BLaER1 treated with 17β-estradiol and CSF1 and Interleukin-3, amounts not matched to agents 10 nM and 100 nM (cell line): ENCODE data around the gene GIT1.

ENCODE experiments used
- H3K27ac ChIP-seq, 11 experiments: shearing (Covaris generic); formaldehyde crosslinking; 2 replicates each; pipeline ENCODE4 v1.8.1; 2022
- H3K27me3 ChIP-seq, 11 experiments: shearing (Covaris generic); formaldehyde crosslinking; 2 replicates each; pipeline ENCODE4 v1.8.1; 2022
- H3K36me3 ChIP-seq, 11 experiments: shearing (Covaris generic); formaldehyde crosslinking; 2 replicates each; pipeline ENCODE4 v1.8.1; 2022
- H3K4me1 ChIP-seq, 10 experiments: shearing (Covaris generic); formaldehyde crosslinking; 2 replicates each; pipeline ENCODE4 v1.8.1; 2022
- H3K4me2 ChIP-seq, 11 experiments: shearing (Covaris generic); formaldehyde crosslinking; 2 replicates each; pipeline ENCODE4 v1.8.1; 2022
- H3K4me3 ChIP-seq, 10 experiments: shearing (Covaris generic); formaldehyde crosslinking; 2 replicates each; pipeline ENCODE4 v1.8.1; 2022
- H3K9ac ChIP-seq, 11 experiments: shearing (Covaris generic); formaldehyde crosslinking; 2 replicates each; pipeline ENCODE4 v1.8.1; 2022
- H3K9me3 ChIP-seq, 11 experiments: shearing (Covaris generic); formaldehyde crosslinking; replicated peaks in 1 of 11; 2 replicates each; pipeline ENCODE4 v1.8.1; 2022
- H4K20me1 ChIP-seq, 11 experiments: shearing (Covaris generic); formaldehyde crosslinking; 2 replicates each; pipeline ENCODE4 v1.8.1; 2022
- Cebpa-rat ChIP-seq, 11 experiments: shearing (Covaris generic); IDR thresholded peaks; 2 replicates each; pipeline ENCODE4 v1.8.1; 2022

Gene GIT1

GRCh38 chr17:29588562-29589411 is 661 bp downstream of the GIT1 start:
- peak overlapping the region; percentile 90 to 100 (median 99) for H3K4me2 ChIP-seq
- no peak for TF ChIP-seq Cebpa-rat (IDR thresholded peaks at IDR 0.05)
- peaks cover 8 to 61% (median 51%) of the 10 kb centered on the region in 11 experiments; a peak in 21 of 22 replicates for H4K20me1 ChIP-seq
- no peaks in the 10 kb centered on the region for H3K9me3 ChIP-seq
- H3K4me3 ChIP-seq = peak overlapping the region; percentile 81 to 95 (median 89)
- peaks cover 74 to 80% (median 77%) of the 10 kb centered on the region in 10 experiments for H3K4me1 ChIP-seq
- H3K36me3 ChIP-seq = peaks cover 0 to 6% (median 0%) of the 10 kb centered on the region in 11 experiments; a peak in 4 of 22 replicates
- H3K27ac ChIP-seq = peak overlapping the region; percentile 59 to 91 (median 85)
- peak overlapping the region; percentile 82 to 93 (median 87) for H3K9ac ChIP-seq
- no peaks in the 10 kb centered on the region for H3K27me3 ChIP-seq

GRCh38 chr17:29588017-29588561 is 1.4 kb downstream of the GIT1 start:
- peaks cover 8 to 67% (median 58%) of the 10 kb centered on the region in 11 experiments; a peak in 21 of 22 replicates for H4K20me1 ChIP-seq

GRCh38 chr17:29587591-29587990 is 1.9 kb downstream of the GIT1 start:
- peaks cover 80 to 86% (median 84%) of the 10 kb centered on the region in 10 experiments for H3K4me1 ChIP-seq
- no peaks in the 10 kb centered on the region for H3K27me3 ChIP-seq
- no peaks in the 10 kb centered on the region for H3K9me3 ChIP-seq
- peak overlapping the region; percentile 81 to 95 (median 89) for H3K4me3 ChIP-seq
- peak overlapping the region; percentile 90 to 100 (median 99) for H3K4me2 ChIP-seq
- peaks cover 8 to 70% (median 63%) of the 10 kb centered on the region in 11 experiments; a peak in 21 of 22 replicates for H4K20me1 ChIP-seq
- peak overlapping the region; percentile 82 to 93 (median 87) for H3K9ac ChIP-seq
- no peak for TF ChIP-seq Cebpa-rat (IDR thresholded peaks at IDR 0.05)
- H3K36me3 ChIP-seq = peaks cover 7 to 18% (median 11%) of the 10 kb centered on the region in 11 experiments
- H3K27ac ChIP-seq = peak overlapping the region in 10 of 11 experiments; percentile 67 to 91 (median 85); a peak in 21 of 22 replicates

More at GRCh38 chr17:29588017-29588561, 1.4 kb downstream of the GIT1 start:
- Histone ChIP-seq H3K27ac (peak overlapping the region; percentile 59 to 91 (median 85); a peak in 21 of 22 replicates), H3K36me3 (peaks cover 2 to 13% (median 6%) of the 10 kb centered on the region in 11 experiments; a peak in 20 of 22 replicates), H3K9me3 (no peaks in the 10 kb centered on the region), H3K4me1 (peaks cover 81 to 85% (median 83%) of the 10 kb centered on the region in 10 experiments), H3K27me3 (no peaks in the 10 kb centered on the region), H3K4me3 (peak overlapping the region; percentile 81 to 95 (median 89)), H3K4me2 (peak overlapping the region; percentile 90 to 100 (median 99)), H3K9ac (peak overlapping the region; percentile 82 to 93 (median 87))
- no peak for TF ChIP-seq Cebpa-rat (IDR thresholded peaks at IDR 0.05)

GRCh38 chr17:29586676-29587469 is 2.6 kb downstream of the GIT1 start:
- Histone ChIP-seq H3K4me2 (peak overlapping the region; percentile 90 to 100 (median 99)), H3K36me3 (peaks cover 14 to 26% (median 18%) of the 10 kb centered on the region in 11 experiments), H3K9ac (peak overlapping the region; percentile 82 to 93 (median 87)), H3K9me3 (no peaks in the 10 kb centered on the region), H3K27ac (peak overlapping the region; percentile 9 to 91 (median 85); a peak in 20 of 22 replicates), H3K27me3 (no peaks in the 10 kb centered on the region), H3K4me1 (peaks cover 73 to 85% (median 79%) of the 10 kb centered on the region in 10 experiments), H3K4me3 (peak overlapping the region; percentile 81 to 95 (median 89); a peak in 19 of 20 replicates), H4K20me1 (peaks cover 8 to 73% (median 68%) of the 10 kb centered on the region in 11 experiments; a peak in 21 of 22 replicates)
- TF ChIP-seq Cebpa-rat (IDR thresholded peaks at IDR 0.05) = no peak

- Histone ChIP-seq H3K4me2 (peak overlapping the region; percentile 90 to 100 (median 99)), H3K36me3 (peaks cover 28 to 40% (median 32%) of the 10 kb centered on the region in 11 experiments), H3K4me3 (peak overlapping the region; percentile 21 to 67 (median 44); a peak in 19 of 20 replicates), H3K27ac (peak overlapping the region; percentile 65 to 91 (median 84)), H4K20me1 (peaks cover 8 to 85% (median 70%) of the 10 kb centered on the region in 11 experiments; a peak in 21 of 22 replicates), H3K9me3 (no peaks in the 10 kb centered on the region), H3K9ac (peak overlapping the region; percentile 65 to 93 (median 76)), H3K4me1 (peaks cover 69 to 82% (median 78%) of the 10 kb centered on the region in 10 experiments), H3K27me3 (no peaks in the 10 kb centered on the region)
- no peak for TF ChIP-seq Cebpa-rat (IDR thresholded peaks at IDR 0.05)
Measured at GRCh38 chr17:29585080-29585751, 4.2 kb downstream of the GIT1 start.

- no peak for TF ChIP-seq Cebpa-rat (IDR thresholded peaks at IDR 0.05)
- H3K36me3 ChIP-seq = peaks cover 34 to 46% (median 38%) of the 10 kb centered on the region in 11 experiments
- H3K9ac ChIP-seq = peak overlapping the region; percentile 65 to 93 (median 76)
- peaks cover 63 to 80% (median 74%) of the 10 kb centered on the region in 10 experiments for H3K4me1 ChIP-seq
- H3K9me3 ChIP-seq = no peaks in the 10 kb centered on the region
- peak overlapping the region; percentile 21 to 67 (median 44); a peak in 18 of 20 replicates for H3K4me3 ChIP-seq
- no peaks in the 10 kb centered on the region for H3K27me3 ChIP-seq
- H3K4me2 ChIP-seq = peak overlapping the region; percentile 90 to 100 (median 99)
- H4K20me1 ChIP-seq = peaks cover 12 to 92% (median 75%) of the 10 kb centered on the region in 11 experiments; a peak in 21 of 22 replicates
- peak overlapping the region; percentile 65 to 91 (median 84) for H3K27ac ChIP-seq
Measured at GRCh38 chr17:29584452-29585079, 4.9 kb downstream of the GIT1 start.
